ENCODE data around the gene SLC47A1.

- TF ChIP-seq POLR2A (IDR thresholded peaks at IDR 0.05; ENCODE audit: low read depth) (no peak), POLR2AphosphoS5 (IDR thresholded peaks at IDR 0.05) (no peak), CTCF (IDR thresholded peaks at IDR 0.05) (no peak)
These were observed 1.0 kb downstream of the SLC47A1 start for GRCh38 chr17:19534562-19535149.

Data from esophagus muscularis mucosa (tissue), 3 donors.